GM19463 (cell line): ENCODE data around the gene LGALS12.
A peak's percentile ranks its signal among the peaks of the same experiment; 100 is the strongest.
"Not testable (repeated sequence)": the region's sequence is repeated elsewhere in the genome, so short reads cannot be mapped to it uniquely, and the experiment has no call there.

Source experiments
- ATAC-seq: cut with Tn5 transposase; IDR thresholded peaks from one replicate; pipeline ENCODE4 v1.9.1; 2021; ENCODE audit warnings: mild to moderate bottlenecking, moderate library complexity; ENCODE audit not compliant: unreplicated experiment

LGALS12 gene

DNA sequence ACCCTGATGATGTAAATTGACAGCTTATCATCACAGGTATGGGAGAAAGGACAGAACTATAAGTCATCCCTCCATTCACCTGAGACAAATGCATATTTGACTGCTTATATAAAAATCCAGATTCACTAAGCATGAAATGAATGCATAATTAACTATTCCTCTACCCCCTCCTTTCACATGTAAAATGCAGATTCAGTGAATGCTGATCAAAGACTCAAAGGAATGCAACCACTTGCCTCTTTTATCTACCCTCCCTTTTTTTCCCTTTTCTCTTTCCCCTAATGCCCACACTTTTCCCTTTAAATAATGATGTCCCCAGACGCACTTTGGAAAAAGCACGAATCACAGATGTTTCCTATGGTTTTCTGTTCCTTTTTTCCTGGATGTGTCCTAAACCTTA lies 26.2 kb downstream of the LGALS12 start:
- no peak for ATAC-seq

DNA sequence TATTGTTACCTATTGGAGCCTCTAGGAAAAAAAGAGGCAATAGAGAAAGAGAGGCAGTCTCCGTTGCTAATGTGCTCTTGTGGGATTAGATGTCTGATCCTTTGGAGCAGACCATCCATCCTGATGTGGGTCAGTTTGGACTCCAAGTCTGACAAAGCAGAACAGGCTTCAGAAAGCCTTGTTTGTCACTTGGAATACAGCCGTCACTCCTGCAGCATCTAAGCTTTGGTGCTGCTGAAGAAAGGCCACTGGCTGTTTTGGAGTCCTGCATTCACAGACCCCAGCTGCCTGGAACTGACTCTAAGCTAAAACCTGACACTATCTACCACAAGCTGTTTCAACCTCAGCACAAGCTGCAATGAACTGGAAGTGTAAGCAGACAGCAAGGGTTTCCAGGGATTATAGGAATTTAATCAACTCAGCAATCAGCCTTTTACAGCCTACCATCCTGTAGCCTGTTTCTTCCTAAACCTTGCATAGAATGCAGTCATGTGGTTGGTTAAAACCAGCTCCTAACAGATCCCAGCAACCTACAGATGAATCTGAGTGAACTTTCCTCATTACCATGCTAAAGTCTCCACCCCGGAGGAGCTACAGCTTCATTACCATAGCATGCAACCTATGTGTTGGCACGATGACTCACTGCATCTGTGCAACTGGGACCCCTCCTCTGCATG lies 27.1 kb downstream of the LGALS12 start:
- no peak for ATAC-seq

DNA sequence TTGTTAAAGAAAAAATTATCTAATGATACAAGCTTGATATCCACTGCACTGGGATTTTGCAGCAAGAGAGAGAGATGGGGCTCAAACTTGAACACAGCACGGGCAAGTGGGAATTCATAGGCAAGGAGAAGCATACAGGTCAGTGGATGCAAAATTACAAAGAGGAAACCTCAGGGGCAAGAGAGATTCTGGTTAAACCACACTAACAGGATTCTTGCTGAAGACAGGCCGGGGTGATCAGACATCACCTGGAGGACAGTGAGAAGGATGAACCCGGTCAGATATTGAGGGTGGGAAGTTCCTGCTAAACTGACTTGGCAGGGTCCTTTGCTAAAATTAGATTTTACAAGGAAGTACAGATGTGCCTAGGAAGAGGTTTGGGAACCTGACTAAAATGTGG lies 28.2 kb downstream of the LGALS12 start:
- ATAC-seq = no peak

DNA sequence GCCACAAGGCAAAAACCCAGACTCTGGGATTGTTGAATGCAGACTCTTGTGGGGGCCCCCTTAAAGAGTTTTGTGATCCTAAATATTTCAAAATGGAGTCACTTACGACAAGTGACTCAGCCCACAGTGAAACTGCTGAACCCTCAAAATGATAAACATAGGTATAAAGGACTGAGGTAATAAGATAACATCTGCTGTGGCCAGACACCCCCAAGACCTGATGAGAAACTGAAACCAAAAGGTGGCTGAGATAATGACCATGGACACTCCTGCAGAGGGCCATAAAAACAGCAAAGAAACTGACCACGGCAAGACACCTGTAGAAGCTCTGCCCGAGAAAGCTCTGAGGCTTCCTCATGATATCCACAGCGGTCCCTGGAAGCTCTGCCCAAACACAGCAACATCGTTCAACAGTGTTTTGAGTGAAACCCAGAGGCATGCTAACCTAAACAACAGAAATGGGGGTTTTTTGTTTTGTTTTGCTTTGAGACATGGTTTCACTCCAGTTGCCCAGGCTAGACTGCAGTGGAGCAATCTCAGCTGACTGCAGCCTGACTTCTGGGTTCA lies 29.1 kb downstream of the LGALS12 start:
- ATAC-seq = peak; percentile 39

DNA sequence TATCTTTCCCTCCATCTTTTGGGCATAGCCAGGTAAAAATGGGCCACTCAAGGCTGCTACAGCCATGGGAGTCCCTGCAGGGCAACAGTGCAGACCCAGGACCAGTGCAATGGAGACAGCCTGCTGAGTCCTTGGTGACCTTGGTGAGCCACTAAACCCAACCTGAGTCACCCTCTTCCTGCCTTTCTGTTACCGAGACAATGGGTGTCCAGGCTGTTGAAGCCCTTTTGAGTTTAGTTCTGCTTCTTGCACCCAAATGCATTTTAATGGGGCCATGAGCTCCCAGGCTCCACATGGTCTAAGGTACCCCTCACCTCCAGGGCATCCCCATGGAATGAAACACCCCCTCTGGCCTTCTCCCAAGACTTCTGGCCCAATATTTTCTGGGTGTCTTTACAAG lies 29.9 kb downstream of the LGALS12 start:
- no peak for ATAC-seq

DNA sequence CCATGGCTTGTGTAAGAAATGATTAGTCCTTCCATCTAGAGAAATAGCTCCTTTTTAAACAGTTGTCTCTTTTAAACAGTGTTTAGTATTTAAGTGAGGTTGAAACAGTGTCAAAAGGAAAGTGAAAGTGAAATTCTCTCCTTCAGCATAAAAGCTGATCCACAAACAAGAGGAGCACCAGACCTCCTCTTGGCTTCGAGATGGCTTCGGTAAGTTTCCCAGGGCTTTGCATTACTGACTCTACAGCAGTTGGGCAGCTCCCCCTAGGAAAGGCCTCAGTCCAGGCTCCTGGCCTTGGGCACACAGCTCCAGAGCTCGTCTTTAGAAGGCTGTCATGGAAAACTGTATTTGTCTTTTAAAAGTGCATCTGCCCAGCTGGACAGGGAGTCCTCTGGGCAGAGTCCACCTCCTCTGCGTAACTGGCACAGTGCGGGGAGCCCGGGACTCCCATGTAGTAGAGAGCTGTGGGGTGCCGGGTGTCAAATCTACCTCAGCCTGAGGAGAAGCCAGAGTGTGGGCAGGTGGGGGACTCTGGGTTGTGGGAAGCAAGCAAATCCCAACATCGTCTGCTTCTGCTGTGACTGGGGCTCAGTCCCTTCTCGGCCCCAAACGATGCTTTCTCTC lies 30.9 kb downstream of the LGALS12 start, which contains the start of gene PLAAT4:
PLAAT4 (plus strand) TSS at position 140 of the 624 bp plus-strand sequence; CDS start at position 201, 61 bp downstream.
- ATAC-seq = no peak

DNA sequence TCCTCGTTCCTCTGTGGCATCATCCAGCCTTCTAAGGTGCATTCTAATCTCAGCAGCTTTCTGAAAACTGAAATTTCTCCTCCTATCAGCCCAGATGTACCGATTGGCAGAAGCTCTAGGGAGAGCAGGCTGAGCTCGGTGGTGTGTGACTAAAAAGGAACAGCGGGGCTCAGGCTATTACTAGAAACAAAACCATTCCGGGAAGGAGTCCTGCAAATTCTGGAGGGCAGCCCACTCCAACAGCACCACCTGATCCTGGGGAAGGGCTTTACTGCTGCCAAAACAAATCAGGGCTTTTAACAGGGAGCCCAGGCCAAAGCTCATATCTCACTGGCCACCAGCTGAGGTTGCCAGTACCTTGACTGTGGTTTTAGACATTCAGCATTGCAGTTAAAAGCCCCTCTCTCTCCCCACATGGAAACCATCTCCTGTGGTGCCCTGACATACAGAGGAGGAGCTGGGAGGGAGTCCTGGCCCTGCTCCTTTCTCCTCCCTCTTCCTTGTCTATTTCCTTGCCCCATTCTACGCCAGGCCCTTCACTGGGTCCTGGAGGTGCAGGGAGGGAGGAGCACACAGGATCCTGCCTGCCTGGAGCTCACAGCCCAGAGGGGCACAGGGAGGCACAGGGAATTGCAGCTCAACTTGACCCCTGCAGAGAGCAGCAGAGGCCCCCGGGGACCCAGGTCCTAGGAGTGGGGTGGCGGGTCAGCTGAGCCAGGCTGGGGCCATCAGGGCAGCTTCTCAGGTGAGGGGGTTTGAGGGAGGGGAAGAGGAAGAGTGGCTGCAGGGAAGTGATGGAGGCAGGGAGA lies 31.6 kb downstream of the LGALS12 start:
- no peak for ATAC-seq

DNA sequence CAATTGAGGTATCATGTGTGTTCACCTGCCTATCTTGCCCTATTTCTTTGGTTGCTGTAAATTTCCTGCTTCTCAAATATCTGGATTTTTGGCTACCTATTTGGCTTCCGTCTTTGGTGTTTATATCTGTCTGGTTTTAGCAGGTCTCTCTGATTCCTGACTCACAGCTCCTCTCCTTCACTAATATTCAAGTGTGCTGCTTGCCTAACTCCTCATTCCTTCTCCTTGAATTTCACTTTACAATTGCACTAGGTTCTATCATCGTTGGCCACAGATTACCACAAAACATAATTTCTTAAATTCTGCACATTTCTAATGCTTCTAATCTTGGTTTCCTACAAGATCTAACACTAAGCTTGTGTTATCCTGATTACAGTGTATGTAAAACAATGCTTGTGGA lies 36.6 kb downstream of the LGALS12 start:
- not testable (repeated sequence) for ATAC-seq

DNA sequence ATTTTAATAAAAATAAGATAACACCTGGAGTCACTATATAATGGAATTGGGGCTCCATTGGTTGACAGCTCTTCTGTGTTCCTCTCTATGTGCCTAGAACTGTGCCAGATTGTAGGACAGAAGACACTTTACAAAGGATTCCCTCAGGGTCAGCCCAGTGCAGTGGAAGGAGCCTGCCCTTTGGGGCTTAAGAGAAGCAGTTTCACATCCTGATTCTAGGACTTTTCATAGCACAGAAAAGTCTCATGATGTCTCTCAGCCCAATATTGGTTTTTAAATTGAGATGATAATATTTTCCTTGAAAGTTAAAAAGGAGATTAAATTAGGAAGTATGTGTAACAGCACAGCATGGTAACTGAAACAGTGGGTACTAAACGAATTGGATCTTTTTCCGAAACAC lies 37.8 kb downstream of the LGALS12 start:
- ATAC-seq = no peak

DNA sequence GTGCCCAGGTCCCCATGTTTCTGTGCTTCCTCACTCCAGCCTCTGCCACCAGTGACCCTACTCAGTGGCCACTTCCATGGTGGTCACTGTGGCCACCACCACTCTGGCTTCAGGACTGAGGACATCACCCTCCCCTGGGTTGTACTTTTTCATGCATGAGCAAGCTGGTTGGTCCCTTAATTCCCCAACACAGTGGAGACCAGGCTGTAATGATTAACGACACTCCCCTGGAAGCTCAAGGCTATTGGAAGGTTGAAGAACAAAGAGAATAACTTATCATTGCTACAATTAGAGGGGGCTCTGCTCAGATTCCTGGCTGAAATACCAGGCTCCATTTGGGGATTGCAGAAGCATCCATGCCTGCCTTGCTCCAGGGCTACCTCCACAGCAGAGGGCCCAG lies 41.2 kb downstream of the LGALS12 start:
- no peak for ATAC-seq

DNA sequence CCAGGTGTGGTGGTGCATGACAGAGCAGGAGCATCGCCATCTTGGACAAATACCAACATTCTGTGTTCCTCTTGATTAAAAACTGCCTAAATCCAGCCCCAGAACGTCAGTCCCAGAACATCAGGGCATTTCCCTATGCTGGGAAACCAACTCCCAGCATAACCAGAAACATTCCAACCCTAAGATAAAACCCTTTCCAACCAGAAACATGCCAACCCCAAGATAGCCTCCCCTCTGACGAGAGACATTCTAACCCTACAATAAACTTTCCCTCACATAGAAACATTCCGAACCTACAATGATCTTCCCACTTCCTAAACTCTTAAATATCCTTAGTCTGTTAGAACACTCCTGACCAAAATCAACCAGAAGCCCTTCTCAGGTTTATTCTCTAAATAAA lies 42.3 kb downstream of the LGALS12 start:
- no peak for ATAC-seq

DNA sequence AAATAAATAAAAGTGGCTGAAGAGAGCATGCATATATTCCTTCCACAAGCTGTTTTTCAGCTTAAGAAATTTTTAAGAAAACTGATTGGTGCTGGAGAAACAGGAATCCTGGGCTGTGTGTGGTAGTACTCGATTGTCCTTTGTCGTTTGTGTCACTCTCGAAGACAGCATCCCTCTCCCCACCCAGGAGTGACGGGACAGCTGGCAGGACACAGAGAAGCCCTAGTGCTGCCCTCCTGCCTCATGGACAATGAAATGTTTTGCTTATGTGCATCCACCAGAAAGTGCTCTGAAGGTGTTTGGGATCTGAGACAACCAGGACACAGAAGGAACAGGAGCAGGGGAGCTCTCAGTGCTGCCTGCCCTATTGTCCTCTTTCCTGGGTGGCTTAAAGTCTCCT lies 43.5 kb downstream of the LGALS12 start:
- no peak for ATAC-seq

DNA sequence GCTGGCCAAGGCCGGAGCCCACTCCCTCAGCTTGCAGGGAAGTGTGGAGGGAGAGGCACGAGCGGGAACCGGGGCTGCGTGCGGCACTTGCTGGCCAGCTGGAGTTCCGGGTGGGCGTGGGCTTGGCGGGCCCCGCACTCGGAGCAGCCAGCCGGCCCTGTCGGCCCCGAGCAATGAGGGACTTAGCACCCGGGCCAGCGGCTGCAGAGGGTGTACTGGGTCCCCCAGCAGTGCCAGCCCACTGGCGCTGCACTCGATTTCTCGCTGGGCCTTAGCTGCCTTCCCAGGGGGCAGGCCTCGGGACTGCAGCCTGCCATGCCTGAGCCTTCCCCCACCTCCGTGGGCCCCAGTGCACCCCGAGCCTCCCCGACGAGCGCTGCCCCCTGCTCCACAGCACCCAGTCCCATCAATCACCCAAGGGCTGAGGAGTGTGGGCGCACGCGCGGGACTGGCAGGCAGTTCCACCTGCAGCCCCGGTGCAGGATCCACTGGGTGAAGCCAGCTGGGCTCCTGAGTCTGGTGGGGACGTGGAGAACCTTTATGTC lies 44.3 kb downstream of the LGALS12 start:
- ATAC-seq = not testable (repeated sequence)

DNA sequence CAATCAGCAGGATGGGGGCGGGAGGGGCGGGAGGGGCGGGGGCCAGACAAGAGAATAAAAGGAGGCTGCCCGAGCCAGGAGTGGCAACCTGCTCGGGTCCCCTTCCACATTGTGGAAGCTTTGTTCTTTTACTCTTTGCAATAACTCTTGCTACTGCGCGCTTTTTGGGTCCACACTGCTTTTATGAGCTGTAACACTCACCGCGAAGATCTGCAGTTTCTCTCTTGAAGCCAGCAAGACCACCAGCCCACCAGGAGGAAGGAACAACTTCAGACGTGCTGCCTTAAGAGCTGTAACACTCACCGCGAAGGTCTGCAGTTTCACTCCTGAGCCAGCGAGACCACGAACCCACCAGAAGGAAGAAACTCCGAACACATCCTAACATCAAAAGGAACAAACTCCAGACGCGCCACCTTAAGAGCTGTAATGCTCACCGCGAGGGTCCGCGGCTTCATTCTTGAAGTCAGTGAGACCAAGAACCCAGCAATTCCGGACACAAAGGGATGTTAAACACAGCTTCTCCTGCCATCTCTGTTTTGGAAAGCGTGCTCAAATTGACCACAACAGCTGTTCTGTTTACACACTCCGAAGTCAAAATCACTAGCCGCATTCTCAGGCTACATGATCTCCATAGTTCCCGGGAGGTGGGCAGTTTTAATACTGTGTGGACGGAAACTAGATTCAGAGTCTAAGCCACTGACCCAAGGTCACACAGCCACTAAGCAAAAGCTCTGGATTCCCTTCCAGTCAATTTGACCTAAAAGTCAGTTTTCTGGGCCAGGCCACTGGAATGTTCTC lies 45.4 kb downstream of the LGALS12 start:
- no peak for ATAC-seq

DNA sequence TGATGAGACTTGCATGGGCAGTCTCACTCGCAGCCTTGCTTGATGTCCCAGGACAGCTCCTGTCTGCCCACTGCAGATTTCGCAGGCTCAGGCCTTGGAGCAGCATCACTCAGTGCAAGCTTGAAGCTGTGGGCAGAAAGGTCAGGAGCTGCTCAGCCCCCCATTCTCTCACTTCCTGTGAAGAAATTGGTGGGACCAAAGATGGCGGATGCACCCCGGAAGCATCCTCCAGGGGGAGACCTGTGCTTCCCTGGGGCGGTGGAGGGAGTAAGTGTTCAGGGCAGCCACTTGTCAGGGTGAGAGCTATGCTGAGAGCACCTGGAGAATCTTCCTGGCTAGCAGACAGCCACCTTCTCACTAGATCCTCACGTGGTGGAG lies 46.0 kb downstream of the LGALS12 start:
- ATAC-seq = no peak

DNA sequence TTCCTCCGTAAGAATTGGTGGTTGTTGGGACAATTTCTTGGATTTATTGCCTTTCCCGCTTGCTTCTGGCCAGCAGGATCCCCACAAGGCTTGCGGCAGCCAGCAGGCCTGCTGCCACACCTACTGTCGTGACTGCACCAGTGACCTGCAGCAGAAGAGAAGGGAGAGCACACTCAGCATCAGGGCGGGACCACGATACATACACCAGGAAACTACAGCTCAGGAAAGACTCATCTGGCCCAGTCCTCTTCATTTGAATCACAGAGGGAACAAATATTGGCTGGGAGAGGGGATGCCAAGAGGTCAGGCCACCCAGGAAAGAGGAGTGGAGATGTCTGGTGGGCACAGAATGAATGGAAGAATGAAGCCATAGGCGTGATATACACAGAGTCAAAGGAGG lies 47.0 kb downstream of the LGALS12 start:
- ATAC-seq = no peak

DNA sequence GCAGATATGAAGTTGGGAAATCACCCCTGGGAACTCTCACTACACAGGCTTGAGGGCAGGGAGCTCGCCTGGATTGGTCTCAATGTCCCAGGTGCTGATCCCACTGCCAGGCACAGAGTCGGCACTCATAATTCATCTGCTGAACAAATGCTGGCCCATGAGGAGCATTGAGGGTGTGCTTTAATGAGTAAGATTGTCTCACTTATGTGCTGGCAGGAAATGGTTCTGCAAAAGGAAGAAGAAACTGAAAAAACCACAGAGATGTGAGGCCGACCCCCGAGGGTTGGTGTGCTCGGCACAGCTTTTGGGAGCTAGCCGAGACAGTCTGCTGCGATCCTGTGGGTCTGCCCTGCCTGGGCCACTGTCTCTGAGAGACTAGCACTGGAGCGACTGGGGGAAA lies 47.9 kb downstream of the LGALS12 start:
- peak; percentile 66 for ATAC-seq

DNA sequence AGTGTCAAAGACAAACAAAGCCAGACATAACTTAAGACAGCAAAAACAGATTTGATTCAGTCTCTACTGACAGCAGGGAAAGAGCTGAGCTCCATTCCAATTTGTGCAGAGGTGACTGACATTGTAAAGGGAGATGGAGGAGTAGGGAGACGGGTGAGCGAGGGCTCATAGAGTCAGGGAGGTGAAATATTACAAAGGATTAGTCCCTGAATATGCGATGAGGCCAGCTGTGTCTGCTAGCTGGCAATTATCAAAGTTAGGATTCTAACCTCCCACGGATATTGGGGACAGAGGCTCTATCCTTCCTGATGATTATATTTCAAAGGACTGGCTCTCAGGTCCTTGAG lies 49.0 kb downstream of the LGALS12 start:
- ATAC-seq = no peak

DNA sequence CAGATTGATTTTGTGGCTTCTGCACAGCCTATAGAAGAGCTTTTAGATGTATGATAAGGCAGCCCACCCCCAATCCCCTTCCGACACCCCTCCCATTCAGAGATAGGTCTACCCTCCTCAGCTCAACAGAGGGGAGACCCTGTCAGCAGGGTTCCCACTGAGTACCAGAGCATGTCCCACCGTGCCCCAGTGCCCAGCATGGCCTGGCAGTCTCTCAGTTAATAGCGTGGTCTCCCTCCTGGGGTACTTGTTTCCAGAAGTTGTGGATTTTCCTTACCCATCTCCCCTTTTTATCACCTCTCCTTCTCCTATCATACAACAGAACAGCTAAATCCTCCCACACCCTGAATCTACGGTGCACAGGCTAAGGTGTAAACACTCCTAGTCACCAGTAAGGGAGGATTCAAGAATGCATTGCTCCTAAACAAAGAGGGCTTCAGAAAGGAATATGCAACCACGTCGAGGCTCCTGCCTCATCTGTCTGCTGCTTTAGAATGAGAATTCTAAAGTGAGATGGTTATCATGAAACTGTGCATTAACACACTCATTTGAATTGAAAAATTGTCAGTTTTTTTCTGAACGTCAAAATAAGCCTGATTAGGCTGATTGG lies 50.6 kb downstream of the LGALS12 start:
- no peak for ATAC-seq

DNA sequence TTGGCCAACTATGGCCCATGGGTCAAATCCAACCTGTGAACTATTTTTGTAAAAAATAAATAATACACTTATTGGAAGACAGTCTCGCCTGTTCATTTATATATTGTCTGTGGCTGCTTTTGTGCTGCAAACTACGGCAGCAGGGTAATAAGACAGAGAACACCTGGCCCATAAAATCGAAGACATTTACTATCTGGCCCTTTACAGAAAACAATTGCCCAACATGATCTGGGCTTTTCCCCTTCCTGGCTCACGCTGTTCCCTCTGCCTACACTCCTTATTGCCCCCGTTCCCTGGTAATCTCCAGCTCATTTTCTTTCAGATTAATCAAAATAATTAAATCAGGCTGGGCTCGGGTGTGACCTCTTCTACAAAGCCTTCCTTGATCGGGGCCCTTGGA lies 51.7 kb downstream of the LGALS12 start:
- ATAC-seq = no peak
